HAP-1 (cell line): ENCODE measurements around the gene IFT172.

Experiments used
- DNase-seq, 2 experiments: peaks; one replicate each; pipeline ENCODE4 v3.0.0-alpha.2; 2016 to 2020; ENCODE audit warnings: low spot score in 2 of 2
- H3K27me3 ChIP-seq: fragments of 250-450 bp; sonication (Bioruptor Pico); 2 replicates; pipeline ENCODE4 v1.5.1; 2020; ENCODE audit warnings: low read depth, mild to moderate bottlenecking, moderate library complexity
- H3K36me3 ChIP-seq: fragments of 250-450 bp; sonication (Bioruptor Pico); replicated peaks from 2 replicates; pipeline ENCODE4 v1.5.1; 2020; ENCODE audit warnings: mild to moderate bottlenecking
- H3K4me1 ChIP-seq: fragments of 250-450 bp; sonication (Bioruptor Pico); 2 replicates; pipeline ENCODE4 v1.5.1; 2020; ENCODE audit warnings: mild to moderate bottlenecking
- H3K4me3 ChIP-seq: fragments of 250-450 bp; sonication (Bioruptor Pico); 2 replicates; pipeline ENCODE4 v1.5.1; 2020; ENCODE audit warnings: mild to moderate bottlenecking, moderate library complexity
- H3K9me3 ChIP-seq: fragments of 250-450 bp; sonication (Bioruptor Pico); 2 replicates; pipeline ENCODE4 v1.5.1; 2020; ENCODE audit warnings: mild to moderate bottlenecking, moderate library complexity
- in situ Hi-C: fragments of 300-500 bp; cut with MboI; formaldehyde crosslinking; loops from 3 replicates; pipeline ENCODE4 v1.14.3; 2020; ENCODE audit warnings: low sequenced_read_pairs, inconsistent platforms, mixed read lengths

Gene IFT172

GRCh38 chr2:27464443-27464842, 25.1 kb downstream of the IFT172 start:
- 0 out of 2 replicates have a peak, but pooled peaks cover 2% of the 10 kb centered on the region for H3K9me3 ChIP-seq
- no peak overlapping the region for H3K4me3 ChIP-seq
- H3K27me3 ChIP-seq, result no peaks in the 10 kb centered on the region
- no peak for DNase-seq
- peaks cover 12% of the 10 kb centered on the region for H3K4me1 ChIP-seq
- in situ Hi-C loops, result no loop called here
- peaks cover 20% of the 10 kb centered on the region for H3K36me3 ChIP-seq

GRCh38 chr2:27461118-27461517, 28.4 kb downstream of the IFT172 start:
- Histone ChIP-seq H3K4me3 (no peak overlapping the region), H3K36me3 (peaks cover 49% of the 10 kb centered on the region), H3K9me3 (0 out of 2 replicates have a peak, but pooled peaks cover 2% of the 10 kb centered on the region), H3K4me1 (peaks cover 14% of the 10 kb centered on the region), H3K27me3 (no peaks in the 10 kb centered on the region)
- in situ Hi-C loops, result no loop called here
- DNase-seq, result no peak

- Histone ChIP-seq H3K36me3 (peaks cover 79% of the 10 kb centered on the region), H3K4me1 (no peaks in the 10 kb centered on the region), H3K9me3 (no peaks in the 10 kb centered on the region), H3K4me3 (no peak overlapping the region), H3K27me3 (no peaks in the 10 kb centered on the region)
- in situ Hi-C loops, result no loop called here
- no peak for DNase-seq
These were observed 35.6 kb downstream of the IFT172 start for GRCh38 chr2:27453968-27454367.

GRCh38 chr2:27451095-27451494, 38.4 kb downstream of the IFT172 start:
- Histone ChIP-seq H3K4me3 (no peak overlapping the region), H3K36me3 (peaks cover 70% of the 10 kb centered on the region), H3K4me1 (no peaks in the 10 kb centered on the region), H3K27me3 (no peaks in the 10 kb centered on the region), H3K9me3 (no peaks in the 10 kb centered on the region)
- in situ Hi-C loops, result no loop called here
- no peak for DNase-seq

GRCh38 chr2:27448381-27448780, 41.2 kb downstream of the IFT172 start:
- H3K36me3 ChIP-seq, result peaks cover 68% of the 10 kb centered on the region
- H3K4me1 ChIP-seq, result no peaks in the 10 kb centered on the region
- H3K4me3 ChIP-seq, result no peak overlapping the region
- no peak for DNase-seq
- in situ Hi-C loops, result no loop called here
- no peaks in the 10 kb centered on the region for H3K9me3 ChIP-seq
- no peaks in the 10 kb centered on the region for H3K27me3 ChIP-seq

- H3K36me3 ChIP-seq, result peaks cover 60% of the 10 kb centered on the region
- H3K27me3 ChIP-seq, result no peaks in the 10 kb centered on the region
- no peak overlapping the region for H3K4me3 ChIP-seq
- H3K9me3 ChIP-seq, result no peaks in the 10 kb centered on the region
- no peak for DNase-seq
- in situ Hi-C loops, result no loop called here
- no peaks in the 10 kb centered on the region for H3K4me1 ChIP-seq
These were observed 43.5 kb downstream of the IFT172 start for GRCh38 chr2:27446057-27446456.

- Histone ChIP-seq H3K9me3 (no peaks in the 10 kb centered on the region), H3K4me1 (no peaks in the 10 kb centered on the region), H3K4me3 (no peak overlapping the region), H3K36me3 (peaks cover 62% of the 10 kb centered on the region), H3K27me3 (no peaks in the 10 kb centered on the region)
- DNase-seq, result no peak
- in situ Hi-C loops, result no loop called here
These were observed 43.9 kb downstream of the IFT172 start for GRCh38 chr2:27445615-27446014.

GRCh38 chr2:27445155-27445554, 44.4 kb downstream of the IFT172 start:
- no peak for DNase-seq
- H3K4me1 ChIP-seq, result no peaks in the 10 kb centered on the region
- H3K27me3 ChIP-seq, result no peaks in the 10 kb centered on the region
- peaks cover 67% of the 10 kb centered on the region for H3K36me3 ChIP-seq
- in situ Hi-C loops, result no loop called here
- no peaks in the 10 kb centered on the region for H3K9me3 ChIP-seq
- H3K4me3 ChIP-seq, result no peak overlapping the region

- peaks cover 51% of the 10 kb centered on the region for H3K36me3 ChIP-seq
- H3K27me3 ChIP-seq, result no peaks in the 10 kb centered on the region
- no peaks in the 10 kb centered on the region for H3K4me1 ChIP-seq
- in situ Hi-C loops, result no loop called here
- DNase-seq, result no peak
- no peaks in the 10 kb centered on the region for H3K9me3 ChIP-seq
- H3K4me3 ChIP-seq, result no peak overlapping the region
These were observed 46.6 kb downstream of the IFT172 start for GRCh38 chr2:27442920-27443282.

GRCh38 chr2:27441958-27442919, 47.3 kb downstream of the IFT172 start, which contains the start of gene KRTCAP3:
Gene KRTCAP3, plus strand, starts transcription at chr2:27442381. Its CDS starts 32 bp downstream, at chr2:27442413.
- Histone ChIP-seq H3K9me3 (no peaks in the 10 kb centered on the region), H3K36me3 (peaks cover 49% of the 10 kb centered on the region), H3K27me3 (no peaks in the 10 kb centered on the region), H3K4me3 (no peak within 1 kb of the TSS), H3K4me1 (no peaks in the 10 kb centered on the region)
- DNase-seq, result no peak
- in situ Hi-C loops, result no loop called here

- in situ Hi-C loops, result no loop called here
- peaks cover 52% of the 10 kb centered on the region for H3K36me3 ChIP-seq
These were observed 48.2 kb downstream of the IFT172 start for GRCh38 chr2:27441226-27441926.

GRCh38 chr2:27435628-27436027, 53.9 kb downstream of the IFT172 start:
- peaks cover 2% of the 10 kb centered on the region; the same call in 1 of the 2 replicates for H3K4me1 ChIP-seq
- DNase-seq, result no peak

More at GRCh38 chr2:27441226-27441926, 48.2 kb downstream of the IFT172 start:
- DNase-seq, result no peak
- Histone ChIP-seq H3K4me1 (no peaks in the 10 kb centered on the region), H3K27me3 (no peaks in the 10 kb centered on the region), H3K9me3 (no peaks in the 10 kb centered on the region), H3K4me3 (no peak overlapping the region)

GRCh38 chr2:27431395-27431794, 58.1 kb downstream of the IFT172 start:
- in situ Hi-C loops, result no loop called here
- Histone ChIP-seq H3K27me3 (no peaks in the 10 kb centered on the region), H3K4me1 (peaks cover 12% of the 10 kb centered on the region), H3K4me3 (no peak overlapping the region), H3K9me3 (no peaks in the 10 kb centered on the region), H3K36me3 (peaks cover 35% of the 10 kb centered on the region)
- no peak for DNase-seq

More at GRCh38 chr2:27435628-27436027, 53.9 kb downstream of the IFT172 start:
- in situ Hi-C loops, result no loop called here
- Histone ChIP-seq H3K4me3 (no peak overlapping the region), H3K36me3 (peaks cover 54% of the 10 kb centered on the region), H3K27me3 (no peaks in the 10 kb centered on the region), H3K9me3 (no peaks in the 10 kb centered on the region)
